Measurements from ENCODE around the gene UTP3. TPM values are rescaled to one million over a fixed set of nuclear protein-coding genes. Genes with fewer than 3 reads are reported as not detected.

Gene UTP3
- total and polyA plus RNA-seq, 2 experiments from 2014 or later: 19.2 to 27.1 TPM

- WGBS, 2 experiments (ENCODE audit: low coverage in 1 of 2, low lambda C conversion rate in 2 of 2, missing lambda C conversion rate in 2 of 2): 86 to 90% methylated on average over 6 to 7 of the region's 7 CpGs
- H3K4me1 ChIP-seq (ENCODE audit: insufficient read depth): no peaks in the 10 kb centered on the region
- no peaks in the 10 kb centered on the region for H3K9me3 ChIP-seq (ENCODE audit: low read depth)
- no peak overlapping the region for H3K4me2 ChIP-seq (ENCODE audit: unreplicated experiment)
- H3K79me2 ChIP-seq (ENCODE audit: insufficient read depth): peaks cover 98% of the 10 kb centered on the region
- in situ Hi-C loops (cut with MboI): no loop called here
- H3K27ac ChIP-seq: no peak overlapping the region
- H3K4me3 ChIP-seq: no peak overlapping the region
- no peak overlapping the region for H2AFZ ChIP-seq
- H3K27me3 ChIP-seq (replicated peaks; ENCODE audit: insufficient read depth): no peaks in the 10 kb centered on the region
- TF ChIP-seq EZH2phosphoT487 (IDR thresholded peaks at IDR 0.05; ENCODE audit: insufficient read depth, low read depth) (no peak), EZH2 (IDR thresholded peaks at IDR 0.05; ENCODE audit: insufficient read depth, poor library complexity, severe bottlenecking) (no peak)
- peaks cover 1% of the 10 kb centered on the region; the same call in 1 of the 2 replicates for H3F3A ChIP-seq (ENCODE audit: insufficient read depth)
- no peaks in the 10 kb centered on the region for H3K9me2 ChIP-seq (ENCODE audit: insufficient read depth)
- no peak for DNase-seq
- H3K9ac ChIP-seq: no peak overlapping the region
- H4K20me1 ChIP-seq (ENCODE audit: insufficient read depth): no peaks in the 10 kb centered on the region
- H3K36me3 ChIP-seq (ENCODE audit: low read depth): no peaks in the 10 kb centered on the region
Observed at GRCh38 chr4:70712604-70713452, 24.5 kb downstream of the UTP3 start.

GRCh38 chr4:70713453-70714078 is 25.2 kb downstream of the UTP3 start:
- WGBS, 2 experiments (ENCODE audit: low coverage in 1 of 2, low lambda C conversion rate in 2 of 2, missing lambda C conversion rate in 2 of 2): 77 to 84% methylated on average over 7 of the region's 7 CpGs

GRCh38 chr4:70714079-70714887 is 26.0 kb downstream of the UTP3 start:
- H3K9me3 ChIP-seq (ENCODE audit: low read depth): no peaks in the 10 kb centered on the region
- H3F3A ChIP-seq (ENCODE audit: insufficient read depth): no peaks in the 10 kb centered on the region
- H3K4me1 ChIP-seq (ENCODE audit: insufficient read depth): no peaks in the 10 kb centered on the region
- no peak for TF ChIP-seq EZH2 (IDR thresholded peaks at IDR 0.05; ENCODE audit: insufficient read depth, poor library complexity, severe bottlenecking)
- no peak for TF ChIP-seq EZH2phosphoT487 (IDR thresholded peaks at IDR 0.05; ENCODE audit: insufficient read depth, low read depth)
- no peak overlapping the region for H3K27ac ChIP-seq
- no peak overlapping the region for H3K9ac ChIP-seq
- H3K9me2 ChIP-seq (ENCODE audit: insufficient read depth): no peaks in the 10 kb centered on the region
- 92 to 96% methylated on average over 5 of the region's 5 CpGs for WGBS, 2 experiments (ENCODE audit: low coverage in 1 of 2, low lambda C conversion rate in 2 of 2, missing lambda C conversion rate in 2 of 2)
- no peak overlapping the region for H3K4me3 ChIP-seq
- H3K79me2 ChIP-seq (ENCODE audit: insufficient read depth): peaks cover 97% of the 10 kb centered on the region
- no peak overlapping the region for H3K4me2 ChIP-seq (ENCODE audit: unreplicated experiment)
- H2AFZ ChIP-seq: no peak overlapping the region
- in situ Hi-C loops (cut with MboI): no loop called here
- H3K36me3 ChIP-seq (ENCODE audit: low read depth): no peaks in the 10 kb centered on the region
- no peaks in the 10 kb centered on the region for H4K20me1 ChIP-seq (ENCODE audit: insufficient read depth)
- DNase-seq: peak; percentile 25
- no peaks in the 10 kb centered on the region for H3K27me3 ChIP-seq (replicated peaks; ENCODE audit: insufficient read depth)

More at GRCh38 chr4:70713453-70714078, 25.2 kb downstream of the UTP3 start:
- H3K4me2 ChIP-seq (ENCODE audit: unreplicated experiment): no peak overlapping the region
- in situ Hi-C loops (cut with MboI): no loop called here
- no peaks in the 10 kb centered on the region for H4K20me1 ChIP-seq (ENCODE audit: insufficient read depth)
- no peaks in the 10 kb centered on the region for H3F3A ChIP-seq (ENCODE audit: insufficient read depth)
- no peaks in the 10 kb centered on the region for H3K9me3 ChIP-seq (ENCODE audit: low read depth)
- H3K27ac ChIP-seq: no peak overlapping the region
- H3K79me2 ChIP-seq (ENCODE audit: insufficient read depth): peaks cover 97% of the 10 kb centered on the region
- no peak for TF ChIP-seq EZH2phosphoT487 (IDR thresholded peaks at IDR 0.05; ENCODE audit: insufficient read depth, low read depth)
- H3K4me3 ChIP-seq: no peak overlapping the region
- H2AFZ ChIP-seq: no peak overlapping the region
- no peaks in the 10 kb centered on the region for H3K27me3 ChIP-seq (replicated peaks; ENCODE audit: insufficient read depth)
- DNase-seq: no peak
- no peaks in the 10 kb centered on the region for H3K36me3 ChIP-seq (ENCODE audit: low read depth)
- H3K4me1 ChIP-seq (ENCODE audit: insufficient read depth): no peaks in the 10 kb centered on the region
- H3K9me2 ChIP-seq (ENCODE audit: insufficient read depth): no peaks in the 10 kb centered on the region
- H3K9ac ChIP-seq: no peak overlapping the region

- H3K36me3 ChIP-seq (ENCODE audit: low read depth): no peaks in the 10 kb centered on the region
- H3K4me3 ChIP-seq: no peak overlapping the region
- no peaks in the 10 kb centered on the region for H3K9me3 ChIP-seq (ENCODE audit: low read depth)
- H3K4me1 ChIP-seq (ENCODE audit: insufficient read depth): no peaks in the 10 kb centered on the region
- peak; percentile 32 for DNase-seq
- peaks cover 97% of the 10 kb centered on the region for H3K79me2 ChIP-seq (ENCODE audit: insufficient read depth)
- no peak overlapping the region for H3K27ac ChIP-seq
- no peak overlapping the region for H3K9ac ChIP-seq
- WGBS, 2 experiments (ENCODE audit: low coverage in 1 of 2, low lambda C conversion rate in 2 of 2, missing lambda C conversion rate in 2 of 2): 91 to 92% methylated on average over 6 of the region's 6 CpGs
- no peaks in the 10 kb centered on the region for H4K20me1 ChIP-seq (ENCODE audit: insufficient read depth)
- H2AFZ ChIP-seq: no peak overlapping the region
- no peak for TF ChIP-seq EZH2phosphoT487 (IDR thresholded peaks at IDR 0.05; ENCODE audit: insufficient read depth, low read depth)
- TF ChIP-seq EZH2 (IDR thresholded peaks at IDR 0.05; ENCODE audit: insufficient read depth, poor library complexity, severe bottlenecking): no peak
- H3K4me2 ChIP-seq (ENCODE audit: unreplicated experiment): no peak overlapping the region
- in situ Hi-C loops (cut with MboI): no loop called here
- no peaks in the 10 kb centered on the region for H3K9me2 ChIP-seq (ENCODE audit: insufficient read depth)
- H3F3A ChIP-seq (ENCODE audit: insufficient read depth): no peaks in the 10 kb centered on the region
- H3K27me3 ChIP-seq (replicated peaks; ENCODE audit: insufficient read depth): no peaks in the 10 kb centered on the region
Observed at GRCh38 chr4:70715097-70715496, 26.8 kb downstream of the UTP3 start.
